Measurements from ENCODE around the gene STH.

The STH gene

DNA sequence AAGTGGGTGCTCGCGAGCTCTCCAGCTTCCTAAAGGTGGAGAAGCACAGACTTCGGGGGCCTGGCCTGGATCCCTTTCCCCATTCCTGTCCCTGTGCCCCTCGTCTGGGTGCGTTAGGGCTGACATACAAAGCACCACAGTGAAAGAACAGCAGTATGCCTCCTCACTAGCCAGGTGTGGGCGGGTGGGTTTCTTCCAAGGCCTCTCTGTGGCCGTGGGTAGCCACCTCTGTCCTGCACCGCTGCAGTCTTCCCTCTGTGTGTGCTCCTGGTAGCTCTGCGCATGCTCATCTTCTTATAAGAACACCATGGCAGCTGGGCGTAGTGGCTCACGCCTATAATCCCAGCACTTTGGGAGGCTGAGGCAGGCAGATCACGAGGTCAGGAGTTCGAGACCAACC lies 1.9 kb upstream of the STH start:
- DNase-seq (ENCODE audit: low spot score) (no peak), ATAC-seq (ENCODE audit: low read depth) (no peak)
- Histone ChIP-seq H3K9me3 (ENCODE audit: severe bottlenecking) (no peaks in the 10 kb centered on the region), H3K4me1 (ENCODE audit: insufficient read depth, poor library complexity, severe bottlenecking) (no peaks in the 10 kb centered on the region), H3K27me3 (ENCODE audit: insufficient read depth, poor library complexity, severe bottlenecking) (no peaks in the 10 kb centered on the region), H3K4me3 (ENCODE audit: severe bottlenecking) (no peak overlapping the region), H3K27ac (ENCODE audit: poor library complexity, severe bottlenecking) (no peak overlapping the region), H3K36me3 (ENCODE audit: low read depth) (no peaks in the 10 kb centered on the region)
- TF ChIP-seq, protein P1, sequence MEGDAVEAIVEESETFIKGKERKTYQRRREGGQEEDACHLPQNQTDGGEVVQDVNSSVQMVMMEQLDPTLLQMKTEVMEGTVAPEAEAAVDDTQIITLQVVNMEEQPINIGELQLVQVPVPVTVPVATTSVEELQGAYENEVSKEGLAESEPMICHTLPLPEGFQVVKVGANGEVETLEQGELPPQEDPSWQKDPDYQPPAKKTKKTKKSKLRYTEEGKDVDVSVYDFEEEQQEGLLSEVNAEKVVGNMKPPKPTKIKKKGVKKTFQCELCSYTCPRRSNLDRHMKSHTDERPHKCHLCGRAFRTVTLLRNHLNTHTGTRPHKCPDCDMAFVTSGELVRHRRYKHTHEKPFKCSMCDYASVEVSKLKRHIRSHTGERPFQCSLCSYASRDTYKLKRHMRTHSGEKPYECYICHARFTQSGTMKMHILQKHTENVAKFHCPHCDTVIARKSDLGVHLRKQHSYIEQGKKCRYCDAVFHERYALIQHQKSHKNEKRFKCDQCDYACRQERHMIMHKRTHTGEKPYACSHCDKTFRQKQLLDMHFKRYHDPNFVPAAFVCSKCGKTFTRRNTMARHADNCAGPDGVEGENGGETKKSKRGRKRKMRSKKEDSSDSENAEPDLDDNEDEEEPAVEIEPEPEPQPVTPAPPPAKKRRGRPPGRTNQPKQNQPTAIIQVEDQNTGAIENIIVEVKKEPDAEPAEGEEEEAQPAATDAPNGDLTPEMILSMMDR (IDR thresholded peaks at IDR 0.05; ENCODE audit: poor library complexity, severe bottlenecking) = no peak

DNA sequence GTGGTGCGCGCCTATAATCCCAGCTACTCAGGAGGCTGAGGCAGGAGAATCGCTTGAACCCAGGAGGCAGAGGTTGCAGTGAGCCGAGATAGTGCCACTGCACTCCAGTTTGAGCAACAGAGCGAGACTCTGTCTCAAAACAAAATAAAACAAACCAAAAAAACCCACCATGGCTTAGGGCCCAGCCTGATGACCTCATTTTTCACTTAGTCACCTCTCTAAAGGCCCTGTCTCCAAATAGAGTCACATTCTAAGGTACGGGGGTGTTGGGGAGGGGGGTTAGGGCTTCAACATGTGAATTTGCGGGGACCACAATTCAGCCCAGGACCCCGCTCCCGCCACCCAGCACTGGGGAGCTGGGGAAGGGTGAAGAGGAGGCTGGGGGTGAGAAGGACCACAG lies 1.4 kb upstream of the STH start:
- TF ChIP-seq, protein P1 (IDR thresholded peaks at IDR 0.05; ENCODE audit: poor library complexity, severe bottlenecking) = no peak
- Histone ChIP-seq H3K27ac (ENCODE audit: poor library complexity, severe bottlenecking) (no peak overlapping the region), H3K36me3 (ENCODE audit: low read depth) (no peaks in the 10 kb centered on the region), H3K9me3 (ENCODE audit: severe bottlenecking) (no peaks in the 10 kb centered on the region), H3K4me1 (ENCODE audit: insufficient read depth, poor library complexity, severe bottlenecking) (no peaks in the 10 kb centered on the region), H3K27me3 (ENCODE audit: insufficient read depth, poor library complexity, severe bottlenecking) (no peaks in the 10 kb centered on the region), H3K4me3 (ENCODE audit: severe bottlenecking) (no peak overlapping the region)
- no peak for ATAC-seq (ENCODE audit: low read depth)
- no peak for DNase-seq (ENCODE audit: low spot score)

DNA sequence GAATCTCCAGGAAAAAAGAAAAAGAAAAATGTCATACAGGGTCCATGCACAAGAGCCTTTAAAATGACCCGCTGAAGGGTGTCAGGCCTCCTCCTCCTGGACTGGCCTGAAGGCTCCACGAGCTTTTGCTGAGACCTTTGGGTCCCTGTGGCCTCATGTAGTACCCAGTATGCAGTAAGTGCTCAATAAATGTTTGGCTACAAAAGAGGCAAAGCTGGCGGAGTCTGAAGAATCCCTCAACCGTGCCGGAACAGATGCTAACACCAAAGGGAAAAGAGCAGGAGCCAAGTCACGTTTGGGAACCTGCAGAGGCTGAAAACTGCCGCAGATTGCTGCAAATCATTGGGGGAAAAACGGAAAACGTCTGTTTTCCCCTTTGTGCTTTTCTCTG lies 845 bp downstream of the STH start:
- Histone ChIP-seq H3K27ac (ENCODE audit: poor library complexity, severe bottlenecking) (no peak overlapping the region), H3K9me3 (ENCODE audit: severe bottlenecking) (no peaks in the 10 kb centered on the region), H3K27me3 (ENCODE audit: insufficient read depth, poor library complexity, severe bottlenecking) (no peaks in the 10 kb centered on the region), H3K4me3 (ENCODE audit: severe bottlenecking) (no peak overlapping the region), H3K4me1 (ENCODE audit: insufficient read depth, poor library complexity, severe bottlenecking) (no peaks in the 10 kb centered on the region), H3K36me3 (ENCODE audit: low read depth) (no peaks in the 10 kb centered on the region)
- DNase-seq (ENCODE audit: low spot score) (no peak), ATAC-seq (ENCODE audit: low read depth) (no peak)
- TF ChIP-seq, protein P1 (IDR thresholded peaks at IDR 0.05; ENCODE audit: poor library complexity, severe bottlenecking) = no peak

DNA sequence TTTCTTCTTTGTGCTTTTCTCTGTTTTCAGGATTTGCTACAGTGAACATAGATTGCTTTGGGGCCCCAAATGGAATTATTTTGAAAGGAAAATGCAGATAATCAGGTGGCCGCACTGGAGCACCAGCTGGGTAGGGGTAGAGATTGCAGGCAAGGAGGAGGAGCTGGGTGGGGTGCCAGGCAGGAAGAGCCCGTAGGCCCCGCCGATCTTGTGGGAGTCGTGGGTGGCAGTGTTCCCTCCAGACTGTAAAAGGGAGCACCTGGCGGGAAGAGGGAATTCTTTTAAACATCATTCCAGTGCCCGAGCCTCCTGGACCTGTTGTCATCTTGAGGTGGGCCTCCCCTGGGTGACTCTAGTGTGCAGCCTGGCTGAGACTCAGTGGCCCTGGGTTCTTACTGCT lies 1.2 kb downstream of the STH start:
- H3K9me3 ChIP-seq (ENCODE audit: severe bottlenecking) = no peaks in the 10 kb centered on the region
- TF ChIP-seq, protein P1 (IDR thresholded peaks at IDR 0.05; ENCODE audit: poor library complexity, severe bottlenecking) = no peak

DNA sequence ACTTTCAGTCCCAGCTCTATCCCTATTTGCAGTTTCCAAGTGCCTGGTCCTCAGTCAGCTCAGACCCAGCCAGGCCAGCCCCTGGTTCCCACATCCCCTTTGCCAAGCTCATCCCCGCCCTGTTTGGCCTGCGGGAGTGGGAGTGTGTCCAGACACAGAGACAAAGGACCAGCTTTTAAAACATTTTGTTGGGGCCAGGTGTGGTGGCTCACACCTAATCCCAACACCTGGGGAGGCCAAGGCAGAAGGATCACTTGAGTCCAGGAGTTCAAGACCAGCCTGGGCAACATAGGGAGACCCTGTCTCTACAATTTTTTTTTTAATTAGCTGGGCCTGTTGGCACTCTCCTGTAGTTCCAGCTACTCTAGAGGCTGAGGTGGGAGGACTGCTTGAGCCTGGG lies 1.7 kb downstream of the STH start:
- Histone ChIP-seq H3K4me1 (ENCODE audit: insufficient read depth, poor library complexity, severe bottlenecking) (no peaks in the 10 kb centered on the region), H3K9me3 (ENCODE audit: severe bottlenecking) (no peaks in the 10 kb centered on the region), H3K27ac (ENCODE audit: poor library complexity, severe bottlenecking) (no peak overlapping the region), H3K36me3 (ENCODE audit: low read depth) (no peaks in the 10 kb centered on the region), H3K4me3 (ENCODE audit: severe bottlenecking) (no peak overlapping the region), H3K27me3 (ENCODE audit: insufficient read depth, poor library complexity, severe bottlenecking) (no peaks in the 10 kb centered on the region)
- DNase-seq (ENCODE audit: low spot score) = no peak
- no peak for ATAC-seq (ENCODE audit: low read depth)
- TF ChIP-seq, protein P1 (IDR thresholded peaks at IDR 0.05; ENCODE audit: poor library complexity, severe bottlenecking) = no peak

More for the DNA sequence above, 1.2 kb downstream of the STH start:
- ATAC-seq (ENCODE audit: low read depth) (no peak), DNase-seq (ENCODE audit: low spot score) (no peak)
- H3K36me3 ChIP-seq (ENCODE audit: low read depth) = no peaks in the 10 kb centered on the region
- H3K4me1 ChIP-seq (ENCODE audit: insufficient read depth, poor library complexity, severe bottlenecking) = no peaks in the 10 kb centered on the region
- no peaks in the 10 kb centered on the region for H3K27me3 ChIP-seq (ENCODE audit: insufficient read depth, poor library complexity, severe bottlenecking)
- no peak overlapping the region for H3K27ac ChIP-seq (ENCODE audit: poor library complexity, severe bottlenecking)
- H3K4me3 ChIP-seq (ENCODE audit: severe bottlenecking) = no peak overlapping the region

Measured in RWPE2 (cell line).